GM18526 (cell line): ENCODE data around the gene TMEM134.
A peak's percentile ranks its signal among the peaks of the same experiment; 100 is the strongest.

Experiments
- POLR2A ChIP-seq: IDR thresholded peaks from 3 replicates; pipeline ENCODE4 v1.6.1; 2011; ENCODE audit not compliant: insufficient read length; ENCODE audit errors: extremely low read depth

TMEM134 gene

DNA sequence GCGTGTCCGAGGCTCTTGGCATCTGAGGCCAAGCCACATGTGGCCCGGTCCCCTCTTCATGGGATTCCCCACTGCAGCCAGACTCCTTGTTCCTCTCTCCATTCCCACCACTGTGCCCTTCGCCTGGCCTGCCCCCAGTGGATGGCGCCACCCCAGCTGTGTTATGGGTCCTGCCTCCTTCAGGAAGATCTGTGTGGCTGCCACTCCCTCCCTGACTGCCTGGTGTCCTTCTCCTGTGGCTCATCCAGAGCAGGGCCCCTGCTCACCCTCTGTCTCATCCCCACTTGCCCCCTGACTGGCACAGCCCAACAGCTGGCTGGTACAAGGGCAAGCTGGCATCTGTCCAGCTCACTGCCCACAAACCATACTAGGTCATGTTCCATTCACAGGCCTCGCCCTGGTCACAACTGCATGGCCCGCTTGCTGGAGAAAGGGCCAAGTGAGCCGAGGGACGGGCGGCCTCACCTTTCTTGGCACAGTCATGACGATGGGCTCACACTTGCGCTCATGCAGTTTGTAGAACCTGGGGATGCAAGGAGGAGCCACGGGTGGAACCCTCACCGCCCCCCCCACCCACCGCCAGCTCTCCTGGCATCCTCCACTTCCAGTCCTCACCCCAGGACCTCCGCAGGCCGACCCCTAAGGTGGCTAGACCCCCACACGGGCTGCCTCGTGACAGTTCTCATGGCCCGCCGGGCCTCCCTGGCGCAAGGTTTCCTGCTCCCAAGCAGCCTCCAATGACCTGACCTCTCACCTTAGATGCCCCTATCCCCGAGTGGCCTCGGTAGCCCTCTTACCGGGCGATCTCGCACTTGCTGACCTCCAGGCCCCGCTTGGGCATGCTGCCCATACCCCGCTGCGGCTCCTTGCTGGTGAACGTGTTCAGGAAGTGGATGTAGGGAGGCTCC is 29.5 kb downstream of the TMEM134 start:
- TF ChIP-seq POLR2A: peak; percentile 12

DNA sequence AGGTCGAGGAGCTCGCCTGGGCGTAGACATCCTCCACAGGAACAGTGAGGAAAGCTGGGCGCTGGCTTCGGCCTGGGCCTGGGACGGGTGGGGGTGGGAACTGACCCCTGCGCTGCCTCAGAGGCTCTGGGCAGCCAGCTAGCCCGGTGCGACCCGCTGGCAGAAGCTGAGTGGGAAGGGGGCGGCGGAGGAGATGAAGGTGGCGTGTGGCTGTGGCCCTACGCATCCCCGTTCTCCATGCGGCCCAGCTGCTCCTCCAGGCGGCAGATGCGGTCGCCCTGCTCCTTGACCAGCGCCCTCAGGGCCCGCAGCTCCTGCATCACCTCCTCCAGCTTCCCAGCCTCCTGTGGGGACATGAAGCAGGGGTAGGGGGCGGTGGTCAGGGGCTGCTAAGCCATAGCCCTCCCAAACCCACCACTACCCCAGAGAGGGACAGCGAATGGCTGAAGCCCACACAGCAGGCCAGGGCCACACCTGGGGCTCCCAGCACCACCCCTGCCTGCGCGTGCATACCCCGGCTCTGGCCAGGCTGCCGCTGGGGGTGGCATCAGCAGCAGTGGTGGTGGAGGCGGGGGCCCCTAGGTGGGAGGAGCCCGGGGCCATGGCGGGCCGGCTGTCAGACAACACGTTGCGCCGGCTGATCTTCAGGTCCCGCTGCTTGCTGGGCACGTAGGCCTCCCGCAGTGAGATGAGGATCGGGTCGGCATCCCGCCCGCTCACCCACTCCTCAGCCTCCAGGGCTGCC is 30.7 kb downstream of the TMEM134 start:
- no peak for TF ChIP-seq POLR2A

DNA sequence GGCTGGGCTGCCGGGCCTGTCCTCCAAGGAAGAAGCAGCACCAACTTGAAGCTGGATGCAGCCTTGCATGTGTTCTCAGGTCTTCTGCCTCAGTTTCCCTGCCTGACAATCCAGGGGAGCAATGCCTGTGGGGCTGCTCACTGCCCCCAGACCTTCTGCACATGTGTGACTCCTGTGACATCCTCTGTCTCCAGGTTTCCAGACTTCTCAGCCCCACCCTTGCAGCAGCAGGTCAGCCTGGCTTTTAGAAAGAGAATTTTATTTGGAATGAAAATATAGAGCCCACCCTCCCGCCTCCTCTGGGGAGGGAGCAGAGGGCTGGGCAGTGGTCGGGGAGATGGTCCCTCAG is 31.3 kb downstream of the TMEM134 start:
- TF ChIP-seq POLR2A: no peak

DNA sequence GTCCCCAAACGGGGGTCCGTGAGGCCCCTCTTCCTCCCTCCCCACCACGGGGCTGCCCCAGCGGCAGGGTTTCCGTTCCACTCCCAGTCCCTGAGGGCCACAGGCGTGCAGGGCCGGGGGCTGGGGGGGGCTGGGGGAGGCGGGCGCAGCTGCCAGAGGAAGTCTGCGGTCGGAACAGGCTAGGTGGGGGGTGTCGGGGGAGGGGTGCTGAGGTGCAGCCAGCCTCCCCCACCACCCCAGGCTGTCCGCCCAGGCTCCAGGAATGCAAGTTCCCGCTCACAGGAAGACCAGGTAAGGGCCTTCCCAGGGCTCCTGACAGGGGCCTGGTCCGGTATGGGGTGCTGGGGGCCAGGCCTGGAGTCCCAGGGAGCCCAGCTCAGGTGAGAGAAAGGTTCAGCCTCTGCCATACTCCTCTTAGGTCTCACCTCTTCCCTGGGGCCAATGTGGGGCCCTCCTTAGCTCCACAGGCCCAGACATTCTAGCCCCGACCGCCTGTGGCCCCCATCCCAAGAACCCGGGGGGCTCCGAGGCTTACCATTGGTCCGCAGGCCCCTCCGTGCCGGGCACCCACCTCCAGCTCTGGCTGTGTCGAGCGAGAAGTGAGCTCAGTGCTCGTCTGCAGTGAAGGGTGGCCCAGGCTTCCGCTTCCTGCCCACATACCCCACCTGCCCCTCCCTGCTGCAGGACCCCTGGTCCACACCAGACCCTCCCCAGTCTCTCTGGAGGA is 31.8 kb downstream of the TMEM134 start, which contains the start of gene PTPRCAP:
TSS of gene PTPRCAP (minus strand) at position 601 of the 727 bp plus-strand sequence. CDS start at position 538, 63 bp downstream.
- peak; percentile 95 for TF ChIP-seq POLR2A

DNA sequence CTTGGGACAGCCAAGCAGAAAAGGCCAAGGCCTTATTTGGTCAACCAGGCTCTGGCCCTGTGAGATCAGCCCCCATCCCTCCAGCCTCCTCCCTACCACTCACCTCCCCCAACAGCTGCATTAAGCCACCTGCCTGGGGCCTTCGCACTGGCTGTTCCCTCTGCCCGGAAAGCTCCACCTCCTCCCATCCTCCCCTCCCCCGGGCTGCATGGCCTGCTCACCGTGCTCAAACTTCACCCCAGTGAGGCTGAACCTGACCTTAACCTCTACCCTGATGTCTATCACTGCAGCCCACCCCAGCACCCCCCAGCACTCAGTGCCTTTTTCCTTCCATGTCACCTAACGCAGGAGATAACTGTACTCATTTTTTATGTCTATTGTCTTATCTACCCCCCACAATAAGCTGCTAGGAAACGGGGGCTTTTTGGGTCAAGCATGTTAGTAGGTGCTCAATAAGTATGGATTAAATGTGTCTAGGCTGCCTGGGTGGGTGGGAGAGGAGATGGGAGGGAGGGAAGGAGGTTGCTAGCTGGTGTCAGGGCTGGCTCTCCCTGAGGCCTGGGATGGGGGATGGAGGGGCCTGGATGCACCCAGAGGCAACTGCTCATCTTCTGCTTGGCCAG is 32.5 kb downstream of the TMEM134 start:
- peak; percentile 55 for TF ChIP-seq POLR2A

GRCh38 chr11:67435727-67436458 is 33.2 kb downstream of the TMEM134 start:
- no peak for TF ChIP-seq POLR2A

DNA sequence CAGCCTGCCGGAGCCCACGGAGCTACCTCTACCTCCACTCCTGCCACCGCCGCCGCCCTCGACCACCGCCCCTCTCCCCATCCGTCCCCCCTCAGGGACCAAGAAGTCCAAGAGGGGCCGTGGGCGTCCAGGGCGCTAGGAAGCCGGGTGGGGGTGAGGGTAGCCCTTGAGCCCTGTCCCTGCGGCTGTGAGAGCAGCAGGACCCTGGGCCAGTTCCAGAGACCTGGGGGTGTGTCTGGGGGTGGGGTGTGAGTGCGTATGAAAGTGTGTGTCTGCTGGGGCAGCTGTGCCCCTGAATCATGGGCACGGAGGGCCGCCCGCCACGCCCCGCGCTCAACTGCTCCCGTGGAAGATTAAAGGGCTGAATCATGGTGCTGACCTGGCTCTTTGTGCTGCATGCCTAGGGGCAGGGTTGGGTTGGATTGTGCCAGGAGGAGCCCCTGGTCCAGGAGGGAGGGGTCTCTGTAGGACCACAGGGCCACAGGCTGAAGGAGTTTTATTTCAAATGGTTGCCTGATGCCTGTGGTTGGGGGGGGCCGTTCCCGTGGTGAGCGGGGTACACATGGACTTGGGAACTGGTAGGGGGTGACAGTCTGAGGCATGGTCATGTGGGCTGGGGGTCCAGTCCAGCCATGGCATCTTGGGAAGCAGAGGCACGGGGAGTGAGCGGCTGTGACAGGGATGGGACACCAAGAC is 33.9 kb downstream of the TMEM134 start:
- TF ChIP-seq POLR2A: no peak

- peak; percentile 51 for TF ChIP-seq POLR2A
Observed at GRCh38 chr11:67434395-67434881, 34.6 kb downstream of the TMEM134 start.

DNA sequence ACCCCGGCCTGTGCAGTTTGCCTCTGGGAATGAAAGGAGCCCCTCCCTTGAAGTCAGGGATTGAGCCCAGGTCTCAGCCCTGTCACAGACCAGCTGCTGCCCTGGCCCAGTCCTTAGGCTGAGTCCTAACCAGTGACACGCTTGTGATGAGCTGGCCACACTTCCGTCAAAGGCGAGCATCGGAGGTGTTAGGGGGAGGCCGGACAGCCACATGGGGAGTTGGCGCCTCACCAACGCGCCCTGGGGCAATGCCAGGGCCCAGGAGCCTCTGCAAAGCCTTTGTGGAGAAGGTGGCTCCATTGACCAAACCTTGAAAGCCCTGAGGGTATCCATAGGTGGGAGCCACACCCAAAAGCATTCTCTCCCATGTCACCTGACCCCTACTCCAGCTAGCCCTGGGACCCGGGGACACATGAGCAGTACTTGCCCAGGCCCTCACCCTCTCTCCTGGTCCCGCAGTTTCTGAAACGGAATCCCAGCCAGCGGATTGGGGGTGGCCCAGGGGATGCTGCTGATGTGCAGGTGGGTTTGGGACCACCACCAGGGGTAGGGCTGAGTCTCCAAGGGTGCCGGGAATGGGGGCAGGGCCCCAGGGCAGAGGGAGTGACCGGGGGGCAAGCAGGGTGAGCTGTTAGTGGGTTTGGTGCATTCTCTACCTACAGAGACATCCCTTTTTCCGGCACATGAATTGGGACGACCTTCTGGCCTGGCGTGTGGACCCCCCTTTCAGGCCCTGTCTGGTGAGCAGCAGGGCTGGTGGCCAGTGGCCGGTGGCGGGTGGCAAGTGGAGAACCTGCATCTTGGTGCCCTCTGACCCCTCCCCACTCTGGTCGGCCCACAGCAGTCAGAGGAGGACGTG is 35.3 kb downstream of the TMEM134 start:
- peak; percentile 23 for TF ChIP-seq POLR2A

DNA sequence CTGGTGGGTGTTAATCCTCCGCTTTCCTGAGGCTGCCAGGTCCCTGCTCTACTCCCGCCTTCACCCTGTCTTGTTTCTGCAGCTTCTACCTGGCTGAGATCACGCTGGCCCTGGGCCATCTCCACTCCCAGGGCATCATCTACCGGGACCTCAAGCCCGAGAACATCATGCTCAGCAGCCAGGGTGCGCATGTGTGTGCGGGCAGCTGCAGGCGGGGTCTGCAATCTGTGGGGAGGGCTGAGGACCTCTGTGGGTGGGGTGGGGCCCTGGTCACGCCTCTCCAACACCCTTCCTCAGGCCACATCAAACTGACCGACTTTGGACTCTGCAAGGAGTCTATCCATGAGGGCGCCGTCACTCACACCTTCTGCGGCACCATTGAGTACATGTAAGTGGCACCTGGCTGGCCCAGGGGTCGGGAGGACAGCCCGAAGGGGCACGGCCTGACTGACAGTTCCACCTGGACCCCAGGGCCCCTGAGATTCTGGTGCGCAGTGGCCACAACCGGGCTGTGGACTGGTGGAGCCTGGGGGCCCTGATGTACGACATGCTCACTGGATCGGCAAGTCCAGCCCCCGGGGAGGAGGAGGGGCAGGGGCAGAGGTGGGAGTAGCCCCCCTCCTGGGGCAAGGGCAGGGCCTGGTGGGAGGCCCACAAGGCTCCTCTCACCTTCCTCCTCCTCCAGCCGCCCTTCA is 36.2 kb downstream of the TMEM134 start:
- TF ChIP-seq POLR2A: no peak

DNA sequence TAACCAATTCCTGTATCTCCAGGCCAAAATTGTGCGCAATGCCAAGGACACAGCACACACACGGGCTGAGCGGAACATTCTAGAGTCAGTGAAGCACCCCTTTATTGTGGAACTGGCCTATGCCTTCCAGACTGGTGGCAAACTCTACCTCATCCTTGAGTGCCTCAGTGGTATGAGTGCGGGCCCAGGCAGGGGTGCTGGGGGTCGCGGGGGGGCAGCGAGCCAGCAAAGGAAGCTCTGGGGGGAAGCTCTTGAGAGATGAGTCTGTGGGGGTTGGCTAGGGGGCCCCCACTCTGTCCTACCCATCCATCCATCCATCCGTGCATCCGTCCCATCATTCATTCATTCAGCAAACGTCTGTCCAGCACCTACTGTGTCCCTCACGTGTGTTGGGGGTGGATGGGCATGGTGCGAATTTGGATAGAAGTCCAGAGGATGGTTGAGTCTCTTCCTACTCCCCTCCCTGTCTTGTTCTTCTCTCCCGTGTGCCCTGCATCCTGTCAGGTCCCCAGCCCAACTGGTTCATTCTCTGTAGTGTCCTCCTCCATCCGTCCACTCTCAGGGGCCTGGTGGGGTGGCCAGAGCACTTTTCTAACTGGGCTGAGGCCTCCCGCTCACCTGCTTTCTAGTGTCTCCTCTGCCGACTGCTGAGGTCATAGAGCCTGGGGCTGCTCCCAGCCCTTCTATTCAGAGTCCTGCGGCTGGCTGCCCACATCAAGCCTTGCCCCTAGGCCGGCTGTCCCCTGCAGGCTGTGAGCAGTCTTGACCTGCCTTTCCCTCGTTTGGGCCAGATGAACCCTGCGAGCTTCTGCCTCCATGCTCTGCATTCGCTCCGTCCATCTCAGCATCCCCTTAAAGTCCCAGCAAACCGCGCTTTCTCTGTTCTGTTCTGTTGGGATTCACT is 37.5 kb downstream of the TMEM134 start:
- no peak for TF ChIP-seq POLR2A
